BJ (cell line): ENCODE measurements around the gene MUL1. TPM values are rescaled to one million over a fixed set of nuclear protein-coding genes. Genes with fewer than 3 reads are reported as not detected.

Source experiments
- CTCF ChIA-PET: fragments of 350-600 bp; formaldehyde crosslinking; extraction: SDS; loops from one replicate; lab custom pipeline; 2021; ENCODE audit warnings: antibody characterized with exemption, inconsistent platforms; lab: Yijun Ruan, JAX
- POLR2A ChIA-PET: fragments of 300-600 bp; sonication (Branson Sonifier 250); formaldehyde crosslinking; extraction: SDS; loops from one replicate; lab custom pipeline; 2021; ENCODE audit warnings: antibody characterized with exemption; lab: Charles Lee
- DNase-seq: peaks from one replicate; pipeline ENCODE4 v3.0.0-alpha.2; 2011; ENCODE audit warnings: low read depth
- H3K27me3 ChIP-seq: 2 replicates; pipeline ENCODE4 v1.6.0; 2011; ENCODE audit warnings: low read length; ENCODE audit not compliant: control insufficient read depth, insufficient read depth
- H3K36me3 ChIP-seq: 2 replicates; pipeline ENCODE4 v1.5.1; 2011; ENCODE audit warnings: low read length; ENCODE audit not compliant: control insufficient read depth, insufficient read depth
- H3K4me3 ChIP-seq: 2 replicates; pipeline ENCODE4 v1.5.1; 2011; ENCODE audit warnings: low read depth, mild to moderate bottlenecking, control low read depth, low read length
- polyA plus RNA-seq: library from polyadenylated mRNA; depleted of rRNA; stranded (reverse); fragments of >200 nt; gene quantifications from 2 replicates; pipeline ENCODE4 v1.2.3, GENCODE V29; 2011
- TF ChIP-seq, protein P1 (sequence below): IDR thresholded peaks from 2 replicates; pipeline ENCODE4 v1.5.1; 2011; ENCODE audit warnings: low read depth, mild to moderate bottlenecking, control low read depth, inconsistent platforms, low read length, moderate library complexity; ENCODE audit not compliant: insufficient read depth

The MUL1 gene
- polyA plus RNA-seq, 1 experiment, result 46.1 TPM

DNA sequence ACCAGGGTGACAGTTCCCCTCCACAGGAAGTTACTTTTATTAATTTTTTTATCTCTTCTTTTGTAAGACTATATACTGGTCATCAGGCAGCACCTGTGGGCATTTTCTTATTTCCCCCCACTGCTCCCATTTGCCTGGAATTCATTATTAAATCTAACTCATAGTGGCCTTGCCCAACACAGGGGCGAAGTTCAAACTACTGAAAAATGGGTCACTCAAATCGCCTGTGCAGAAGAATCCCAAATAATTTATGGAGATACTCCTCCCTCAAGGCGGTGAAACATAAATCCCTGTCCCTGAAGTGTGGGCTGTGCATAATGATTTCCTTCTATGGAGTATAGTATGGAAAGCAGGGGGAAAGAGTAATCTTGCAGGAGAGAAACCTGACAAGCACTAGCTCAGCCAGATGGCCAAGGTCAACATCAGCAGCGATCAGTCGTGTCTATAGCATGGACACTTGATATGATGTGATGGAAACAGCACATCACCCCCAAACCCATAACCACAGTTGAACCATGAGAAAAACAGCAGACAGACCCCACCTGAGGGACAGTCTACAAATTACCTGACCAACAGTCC lies 29.8 kb downstream of the MUL1 start:
- TF ChIP-seq, protein P1, sequence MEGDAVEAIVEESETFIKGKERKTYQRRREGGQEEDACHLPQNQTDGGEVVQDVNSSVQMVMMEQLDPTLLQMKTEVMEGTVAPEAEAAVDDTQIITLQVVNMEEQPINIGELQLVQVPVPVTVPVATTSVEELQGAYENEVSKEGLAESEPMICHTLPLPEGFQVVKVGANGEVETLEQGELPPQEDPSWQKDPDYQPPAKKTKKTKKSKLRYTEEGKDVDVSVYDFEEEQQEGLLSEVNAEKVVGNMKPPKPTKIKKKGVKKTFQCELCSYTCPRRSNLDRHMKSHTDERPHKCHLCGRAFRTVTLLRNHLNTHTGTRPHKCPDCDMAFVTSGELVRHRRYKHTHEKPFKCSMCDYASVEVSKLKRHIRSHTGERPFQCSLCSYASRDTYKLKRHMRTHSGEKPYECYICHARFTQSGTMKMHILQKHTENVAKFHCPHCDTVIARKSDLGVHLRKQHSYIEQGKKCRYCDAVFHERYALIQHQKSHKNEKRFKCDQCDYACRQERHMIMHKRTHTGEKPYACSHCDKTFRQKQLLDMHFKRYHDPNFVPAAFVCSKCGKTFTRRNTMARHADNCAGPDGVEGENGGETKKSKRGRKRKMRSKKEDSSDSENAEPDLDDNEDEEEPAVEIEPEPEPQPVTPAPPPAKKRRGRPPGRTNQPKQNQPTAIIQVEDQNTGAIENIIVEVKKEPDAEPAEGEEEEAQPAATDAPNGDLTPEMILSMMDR, result no peak
- no peak overlapping the region for H3K4me3 ChIP-seq
- H3K36me3 ChIP-seq, result no peaks in the 10 kb centered on the region
- CTCF ChIA-PET, result interaction anchor here (2.5 kb wide), 1 partner anchor 16 kb away, joined by 9 read pairs; no protein-coding TSS in a partner anchor
- POLR2A ChIA-PET, result interaction anchor here (0.6 kb wide), 2 partner anchors 120 to 565 kb away, joined by 3 to 4 read pairs; no protein-coding TSS in a partner anchor
- H3K27me3 ChIP-seq, result no peaks in the 10 kb centered on the region; the same call in 1 of the 2 replicates
- no peak for DNase-seq

DNA sequence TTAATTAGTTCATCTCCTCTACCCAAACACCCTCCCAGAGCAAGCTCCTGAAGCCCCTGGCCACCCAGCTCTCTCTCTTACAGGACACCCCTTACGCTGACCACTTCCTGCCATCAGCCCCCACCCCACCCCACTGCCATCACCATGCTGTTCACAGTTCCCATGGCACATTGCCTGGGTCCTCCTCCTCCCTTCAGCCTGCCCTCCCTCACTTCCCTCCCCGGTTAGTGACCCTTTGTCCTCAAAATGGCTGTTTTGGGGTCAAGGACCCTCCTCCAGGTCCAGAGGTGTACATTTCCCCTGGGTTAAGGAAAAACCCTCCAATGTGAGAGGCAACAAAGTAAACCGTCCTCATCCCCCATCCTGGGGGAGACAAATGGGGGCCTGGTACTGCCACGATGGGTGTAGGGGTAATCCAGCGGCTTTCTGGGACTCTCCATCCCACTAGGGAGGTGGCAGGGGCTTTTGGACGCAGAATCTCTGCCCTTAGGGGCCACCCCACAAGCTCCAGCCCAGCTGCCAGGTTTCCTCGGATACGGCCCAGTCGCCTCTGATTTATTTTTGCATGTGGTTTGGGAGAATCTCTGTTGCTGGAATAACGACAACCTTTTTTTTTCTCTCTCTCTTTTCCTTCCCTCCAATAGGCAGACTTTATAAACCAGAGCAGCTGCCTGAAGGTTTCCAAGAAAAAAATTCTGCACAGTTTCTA lies 30.4 kb downstream of the MUL1 start:
- Histone ChIP-seq H3K36me3 (no peaks in the 10 kb centered on the region), H3K27me3 (no peaks in the 10 kb centered on the region; the same call in 1 of the 2 replicates), H3K4me3 (no peak overlapping the region)
- DNase-seq, result no peak
- CTCF ChIA-PET, result interaction anchor here (2.5 kb wide), 1 partner anchor 17 kb away, joined by 9 read pairs; no protein-coding TSS in a partner anchor
- POLR2A ChIA-PET, result interaction anchor here (0.6 kb wide), 2 partner anchors 119 to 564 kb away, joined by 3 to 4 read pairs; no protein-coding TSS in a partner anchor
- TF ChIP-seq, protein P1, result no peak

DNA sequence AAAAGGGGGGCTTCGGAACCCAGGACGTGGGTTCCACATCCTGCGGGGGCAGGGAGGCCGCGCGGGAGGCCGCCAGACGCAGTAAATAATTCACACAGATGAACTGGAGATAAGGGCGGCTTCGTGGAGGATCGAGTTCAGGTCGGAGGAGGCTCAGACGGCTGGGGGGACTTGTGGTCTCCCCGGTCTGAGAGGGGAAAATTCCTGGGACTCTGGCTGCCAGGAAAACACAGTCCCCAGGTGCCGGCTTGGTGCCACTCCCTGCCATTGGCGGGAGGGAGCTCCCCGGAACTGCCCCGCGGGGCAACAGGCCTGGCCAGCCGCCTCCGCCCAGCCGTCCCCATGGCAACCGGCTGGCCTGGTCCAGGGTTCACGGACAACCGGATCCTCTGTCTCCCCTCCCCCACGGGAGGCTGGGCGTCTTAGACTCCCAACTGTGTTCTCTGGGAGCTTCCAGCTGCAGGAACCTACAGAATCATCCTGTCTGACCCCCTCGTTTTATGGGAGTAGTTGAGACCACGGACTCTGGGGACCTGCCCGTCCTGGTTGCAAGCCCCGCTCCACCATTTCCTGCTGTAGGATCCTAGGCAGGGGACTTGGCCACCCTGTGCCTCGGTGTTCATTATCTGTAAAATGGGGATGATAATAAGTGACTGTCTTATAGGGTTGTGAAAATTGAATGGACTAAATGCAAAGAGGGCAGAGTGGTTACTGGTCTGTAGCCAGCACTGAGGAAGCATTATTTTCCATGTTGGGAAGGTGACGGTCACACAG lies 31.5 kb downstream of the MUL1 start:
- Histone ChIP-seq H3K4me3 (no peak overlapping the region), H3K27me3 (no peaks in the 10 kb centered on the region; the same call in 1 of the 2 replicates), H3K36me3 (no peaks in the 10 kb centered on the region)
- TF ChIP-seq, protein P1, result no peak
- ChIA-PET POLR2A (no interaction called here), CTCF (no interaction called here)
- no peak for DNase-seq

- ChIA-PET POLR2A (no interaction called here), CTCF (interaction anchor here (0.7 to 1.5 kb wide), 2 partner anchors 15 to 748 kb away, joined by 3 to 4 read pairs; no protein-coding TSS in a partner anchor)
- Histone ChIP-seq H3K27me3 (no peaks in the 10 kb centered on the region; the same call in 1 of the 2 replicates), H3K4me3 (no peak overlapping the region), H3K36me3 (no peaks in the 10 kb centered on the region)
- TF ChIP-seq, protein P1, result no peak
- no peak for DNase-seq
Measured at GRCh38 chr1:20474996-20475395, 33.0 kb downstream of the MUL1 start.
